K562 (cell line): Measurements from ENCODE around the gene IGF2.

Experiments
- CBFB ChIP-seq: sonication (generic); formaldehyde crosslinking; IDR thresholded peaks from 2 replicates; pipeline ENCODE4 v1.4.0; 2020; ENCODE audit warnings: mild to moderate bottlenecking, missing genetic modification reagents
- COPS2 ChIP-seq: fragments of 450-650 bp; conservative IDR thresholded peaks from 2 replicates; pipeline ENCODE4 v1.6.1; 2016; ENCODE audit warnings: mild to moderate bottlenecking, moderate library complexity
- ELF4 ChIP-seq: fragments of 450-650 bp; formaldehyde crosslinking; IDR thresholded peaks from 2 replicates; pipeline ENCODE4 v1.4.0; 2022; ENCODE audit warnings: missing genetic modification characterization
- FOXJ2 ChIP-seq: fragments of 200-800 bp; sonication (Bioruptor generic); IDR thresholded peaks from 2 replicates; pipeline ENCODE4 v1.6.1; 2016; ENCODE audit warnings: missing genetic modification characterization, missing compliant biosample characterization
- GTF2F1 ChIP-seq: IDR thresholded peaks from 2 replicates; pipeline ENCODE4 v1.6.1; 2011; ENCODE audit warnings: low read depth, low read length, improper control_type of control experiment
- MYBL2 ChIP-seq, 2 experiments: fragments of 450-650 bp in 1 of 2; sonication (generic) in 1 of 2; formaldehyde crosslinking in 1 of 2; IDR thresholded peaks; 2 replicates each; pipeline versions ENCODE4 v1.6.1 to v1.8.1; 2017 to 2022; ENCODE audit warnings: borderline replicate concordance in 1 of 2, inconsistent platforms in 1 of 2, low read depth in 1 of 2, mild to moderate bottlenecking in 1 of 2, missing genetic modification reagents in 1 of 2, moderate library complexity in 1 of 2
- NFRKB ChIP-seq: fragments of 450-650 bp; IDR thresholded peaks from 2 replicates; pipeline ENCODE4 v1.6.1; 2016; ENCODE audit warnings: low read depth
- POLR2A ChIP-seq: fragments of 450-650 bp; conservative IDR thresholded peaks from 2 replicates; pipeline ENCODE4 v1.6.1; 2016
- POLR2AphosphoS5 ChIP-seq: IDR thresholded peaks from 2 replicates; pipeline ENCODE4 v1.6.1; 2011; ENCODE audit warnings: mild to moderate bottlenecking, low read depth, low read length, moderate library complexity; ENCODE audit not compliant: control insufficient read depth, insufficient read depth
- U2AF2 ChIP-seq: fragments of 200-400 bp; formaldehyde crosslinking; optimal IDR thresholded peaks from 2 replicates; pipeline ENCODE3; 2017; ENCODE audit warnings: low read depth, mild to moderate bottlenecking, low read length
- TF ChIP-seq, protein P1 (sequence below), 3 experiments: IDR thresholded peaks in 2 of 3; conservative IDR thresholded peaks in 1 of 3; 2 replicates each; pipeline ENCODE4 v1.5.1; 2011 to 2012; ENCODE audit warnings: low read length in 3 of 3, mild to moderate bottlenecking in 3 of 3, control low read depth in 2 of 3, improper control_type of control experiment in 1 of 3, inconsistent platforms in 1 of 3, low read depth in 1 of 3, mixed read lengths in 1 of 3, moderate library complexity in 1 of 3; ENCODE audit not compliant: insufficient read depth in 2 of 3
- TF ChIP-seq, protein P2 (sequence below): sonication (generic); formaldehyde crosslinking; IDR thresholded peaks from 2 replicates; pipeline ENCODE4 v1.8.1; 2022; ENCODE audit warnings: missing genetic modification reagents

DNA sequence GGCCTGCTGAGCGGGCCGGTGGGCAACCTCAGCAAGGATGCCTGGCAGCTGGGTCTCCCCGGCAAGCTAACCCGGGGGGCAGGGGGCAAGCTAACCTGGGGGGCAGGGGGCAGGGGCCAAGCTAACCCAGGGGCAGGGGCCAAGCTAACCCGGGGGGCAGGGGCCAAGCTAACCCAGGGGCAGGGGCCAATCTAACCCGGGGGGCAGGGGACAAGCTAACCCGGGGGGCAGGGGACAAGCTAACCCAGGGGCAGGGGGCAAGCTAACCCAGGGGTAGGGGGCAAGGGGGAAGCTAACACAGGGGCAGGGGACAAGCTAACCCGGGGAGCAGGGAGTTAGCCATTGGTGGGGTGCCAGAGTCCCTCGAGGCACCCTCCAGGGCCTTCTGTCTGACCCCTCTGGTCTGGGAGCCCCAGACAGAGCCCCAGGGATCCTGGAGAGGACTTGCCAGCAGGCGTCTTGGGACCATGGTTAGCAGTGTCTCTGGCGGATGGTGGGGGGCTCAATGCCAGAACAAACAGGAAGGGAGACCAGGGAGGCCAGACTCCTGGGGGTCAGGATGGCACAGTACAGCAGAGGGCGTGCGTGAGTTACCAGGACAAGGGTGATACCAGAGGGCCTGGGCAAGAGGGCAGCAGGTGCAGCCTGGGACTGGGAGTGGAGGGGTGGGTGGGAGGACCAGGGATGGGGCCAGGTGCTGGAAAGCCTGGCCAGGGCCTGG, 16.1 kb downstream of the IGF2 start:
- TF ChIP-seq GTF2F1 (no peak), ELF4 (CRISPR knock-in tag) (no peak), NFRKB (no peak), MYBL2 (IDR thresholded peaks at IDR 0.05; ENCODE audit: low read depth) (no peak), MYBL2 (CRISPR knock-in tag; IDR thresholded peaks at IDR 0.05; ENCODE audit: borderline replicate concordance) (no peak), U2AF2 (no peak), COPS2 (no peak), CBFB (CRISPR knock-in tag) (no peak), POLR2A (no peak), POLR2AphosphoS5 (no peak), FOXJ2 (no peak)
- TF ChIP-seq, protein P1, sequence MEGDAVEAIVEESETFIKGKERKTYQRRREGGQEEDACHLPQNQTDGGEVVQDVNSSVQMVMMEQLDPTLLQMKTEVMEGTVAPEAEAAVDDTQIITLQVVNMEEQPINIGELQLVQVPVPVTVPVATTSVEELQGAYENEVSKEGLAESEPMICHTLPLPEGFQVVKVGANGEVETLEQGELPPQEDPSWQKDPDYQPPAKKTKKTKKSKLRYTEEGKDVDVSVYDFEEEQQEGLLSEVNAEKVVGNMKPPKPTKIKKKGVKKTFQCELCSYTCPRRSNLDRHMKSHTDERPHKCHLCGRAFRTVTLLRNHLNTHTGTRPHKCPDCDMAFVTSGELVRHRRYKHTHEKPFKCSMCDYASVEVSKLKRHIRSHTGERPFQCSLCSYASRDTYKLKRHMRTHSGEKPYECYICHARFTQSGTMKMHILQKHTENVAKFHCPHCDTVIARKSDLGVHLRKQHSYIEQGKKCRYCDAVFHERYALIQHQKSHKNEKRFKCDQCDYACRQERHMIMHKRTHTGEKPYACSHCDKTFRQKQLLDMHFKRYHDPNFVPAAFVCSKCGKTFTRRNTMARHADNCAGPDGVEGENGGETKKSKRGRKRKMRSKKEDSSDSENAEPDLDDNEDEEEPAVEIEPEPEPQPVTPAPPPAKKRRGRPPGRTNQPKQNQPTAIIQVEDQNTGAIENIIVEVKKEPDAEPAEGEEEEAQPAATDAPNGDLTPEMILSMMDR (IDR thresholded peaks at IDR 0.05 in 2 of 3, conservative IDR thresholded peaks at IDR 0.05 in 1 of 3; ENCODE audit: insufficient read depth in 2 of 3, low read depth in 1 of 3, low read length in 3 of 3), result peak; percentile 18 to 40 (median 27); a peak in 3 of 6 replicates
- TF ChIP-seq, protein P2, sequence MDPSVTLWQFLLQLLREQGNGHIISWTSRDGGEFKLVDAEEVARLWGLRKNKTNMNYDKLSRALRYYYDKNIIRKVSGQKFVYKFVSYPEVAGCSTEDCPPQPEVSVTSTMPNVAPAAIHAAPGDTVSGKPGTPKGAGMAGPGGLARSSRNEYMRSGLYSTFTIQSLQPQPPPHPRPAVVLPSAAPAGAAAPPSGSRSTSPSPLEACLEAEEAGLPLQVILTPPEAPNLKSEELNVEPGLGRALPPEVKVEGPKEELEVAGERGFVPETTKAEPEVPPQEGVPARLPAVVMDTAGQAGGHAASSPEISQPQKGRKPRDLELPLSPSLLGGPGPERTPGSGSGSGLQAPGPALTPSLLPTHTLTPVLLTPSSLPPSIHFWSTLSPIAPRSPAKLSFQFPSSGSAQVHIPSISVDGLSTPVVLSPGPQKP, result no peak
